HepG2 (cell line): ENCODE measurements around the gene SHC1. TPM values are rescaled to one million over a fixed set of nuclear protein-coding genes. Genes with fewer than 3 reads are reported as not detected.

Experiments used
- ATF1 ChIP-seq: IDR thresholded peaks from 2 replicates; pipeline ENCODE4 v1.6.1; 2016; ENCODE audit warnings: mild to moderate bottlenecking, control low read depth
- DNMT1 ChIP-seq: sonication (generic); formaldehyde crosslinking; IDR thresholded peaks from 2 replicates; pipeline ENCODE4 v1.5.1; 2020; ENCODE audit warnings: mild to moderate bottlenecking, missing genetic modification reagents
- EEA1 ChIP-seq: sonication (generic); formaldehyde crosslinking; IDR thresholded peaks from 2 replicates; pipeline ENCODE4 v1.5.1; 2020; ENCODE audit warnings: mild to moderate bottlenecking, missing genetic modification reagents, borderline replicate concordance
- GFI1 ChIP-seq: sonication (generic); formaldehyde crosslinking; IDR thresholded peaks from 2 replicates; pipeline ENCODE4 v1.5.0; 2020; ENCODE audit warnings: missing genetic modification reagents, mild to moderate bottlenecking, borderline replicate concordance
- HOXA9 ChIP-seq: sonication (generic); formaldehyde crosslinking; IDR thresholded peaks from 2 replicates; pipeline ENCODE4 v1.8.1; 2022; ENCODE audit warnings: missing genetic modification reagents, mild to moderate bottlenecking, moderate library complexity, borderline replicate concordance
- KDM6A ChIP-seq: IDR thresholded peaks from 2 replicates; pipeline ENCODE4 v1.6.1; 2016; ENCODE audit warnings: low read depth
- MTF1 ChIP-seq: sonication (generic); formaldehyde crosslinking; IDR thresholded peaks from 2 replicates; pipeline ENCODE4 v1.5.0; 2020; ENCODE audit warnings: missing genetic modification reagents
- PATZ1 ChIP-seq: sonication (generic); formaldehyde crosslinking; IDR thresholded peaks from 2 replicates; pipeline ENCODE4 v1.4.0; 2020; ENCODE audit warnings: missing genetic modification reagents
- POLR2AphosphoS2 ChIP-seq: IDR thresholded peaks from 2 replicates; pipeline ENCODE4 v1.6.1; 2011; ENCODE audit warnings: low read depth, low read length, improper control_type of control experiment
- TRAFD1 ChIP-seq: sonication (generic); formaldehyde crosslinking; IDR thresholded peaks from 2 replicates; pipeline ENCODE4 v1.5.1; 2020; ENCODE audit warnings: missing genetic modification reagents, mild to moderate bottlenecking, borderline replicate concordance
- ZGPAT ChIP-seq: IDR thresholded peaks from 2 replicates; pipeline ENCODE4 v1.6.1; 2016; ENCODE audit warnings: mild to moderate bottlenecking
- ZNF275 ChIP-seq: sonication (generic); formaldehyde crosslinking; IDR thresholded peaks from 2 replicates; pipeline ENCODE4 v1.8.0; 2022; ENCODE audit warnings: missing genetic modification reagents, mild to moderate bottlenecking, inconsistent platforms, borderline replicate concordance
- ZNF326 ChIP-seq: sonication (generic); formaldehyde crosslinking; IDR thresholded peaks from 2 replicates; pipeline ENCODE4 v1.4.0; 2020; ENCODE audit warnings: missing genetic modification reagents, borderline replicate concordance
- ZNF335 ChIP-seq: sonication (generic); formaldehyde crosslinking; IDR thresholded peaks from 2 replicates; pipeline ENCODE4 v1.4.0; 2020; ENCODE audit warnings: missing genetic modification reagents
- ZNF451 ChIP-seq: sonication (generic); formaldehyde crosslinking; IDR thresholded peaks from 2 replicates; pipeline ENCODE4 v1.5.0; 2020; ENCODE audit warnings: mild to moderate bottlenecking, missing genetic modification reagents
- ZNF646 ChIP-seq: sonication (generic); formaldehyde crosslinking; IDR thresholded peaks from 2 replicates; pipeline ENCODE4 v1.9.0; 2021; ENCODE audit warnings: mild to moderate bottlenecking, missing genetic modification reagents
- ZNF816 ChIP-seq: sonication (generic); formaldehyde crosslinking; IDR thresholded peaks from 2 replicates; pipeline ENCODE4 v1.8.0; 2022; ENCODE audit warnings: missing genetic modification reagents, mild to moderate bottlenecking, borderline replicate concordance
- polyA plus RNA-seq, 8 experiments: library from polyadenylated mRNA; depleted of rRNA in 3 of 8; stranded (reverse) in 7 of 8; unstranded in 1 of 8; fragments of >200 nt; fragmentation: Illumina TruSeq in 4 of 8; extraction: Trizol in 4 of 8; gene quantifications; 2 replicates each; pipeline versions ENCODE4 v1.2.1 to v1.2.3, GENCODE V29; 2011 to 2016; ENCODE audit warnings: low read depth in 4 of 8, missing spikeins in 1 of 8, mixed read lengths in 1 of 8; ENCODE audit not compliant: insufficient read depth in 1 of 8
- total RNA-seq, 5 experiments: library from RNA; depleted of rRNA; stranded (reverse); fragments of >200 nt; fragmentation: Illumina TruSeq; extraction: Trizol; gene quantifications; 2 replicates each; pipeline ENCODE4 v1.2.3, GENCODE V29; 2016; ENCODE audit warnings: low read depth in 1 of 5

Gene SHC1
- total and polyA plus RNA-seq, 2 of the 13 experiments (the other 11 are each of a cell fraction or from before 2014, with no cell fraction given): 52.0 to 137 TPM

GRCh38 chr1:154936555-154937084, 33.9 kb downstream of the SHC1 start, which contains the start of gene PMVK (continued):
- TF ChIP-seq ZNF646 (CRISPR knock-in tag): peak; percentile 68
- TF ChIP-seq DNMT1: peak; percentile 93; the same call in 1 of the 2 replicates
- peak; percentile 50 for TF ChIP-seq PATZ1
- no peak for TF ChIP-seq ATF1 (CRISPR knock-in tag)
- no peak for TF ChIP-seq POLR2AphosphoS2
- peak; percentile 90 for TF ChIP-seq GFI1 (CRISPR knock-in tag)
- peak; percentile 95 for TF ChIP-seq HOXA9 (CRISPR knock-in tag)
- TF ChIP-seq MTF1 (CRISPR knock-in tag): peak; percentile 81
- TF ChIP-seq ZNF816 (CRISPR knock-in tag): peak; percentile 97; the same call in 1 of the 2 replicates
- peak; percentile 100 for TF ChIP-seq ZNF451 (CRISPR knock-in tag)
- peak; percentile 93 for TF ChIP-seq ZNF335 (CRISPR knock-in tag)
- peak; percentile 87 for TF ChIP-seq ZGPAT
- TF ChIP-seq ZNF275 (CRISPR knock-in tag): peak; percentile 96
- TF ChIP-seq TRAFD1 (CRISPR knock-in tag): peak; percentile 75; the same call in 1 of the 2 replicates
- no peak for TF ChIP-seq ZNF326 (CRISPR knock-in tag)
- TF ChIP-seq EEA1 (CRISPR knock-in tag): peak; percentile 99
- no peak for TF ChIP-seq KDM6A (CRISPR knock-in tag)
